Kidney epithelial cell (primary cell): ENCODE results near the gene PGAP1. TPM values are rescaled to one million over a fixed set of nuclear protein-coding genes. Genes with fewer than 3 reads are reported as not detected.

Source experiments
- DNase-seq: peaks from one replicate; pipeline ENCODE4 v3.0.0-alpha.2; 2010; ENCODE audit warnings: low read depth
- H3K27me3 ChIP-seq: 2 replicates; pipeline ENCODE4 v1.6.0; 2011; ENCODE audit warnings: low read length; ENCODE audit not compliant: control insufficient read depth, insufficient read depth
- H3K36me3 ChIP-seq: 2 replicates; pipeline ENCODE4 v1.5.1; 2011; ENCODE audit warnings: low read length; ENCODE audit not compliant: control insufficient read depth, insufficient read depth
- H3K4me3 ChIP-seq: 2 replicates; pipeline ENCODE4 v1.5.1; 2011; ENCODE audit warnings: low read depth, mild to moderate bottlenecking, control low read depth, low read length
- total RNA-seq: library from RNA; depleted of rRNA; stranded (reverse); fragments of >200 nt; gene quantifications from 2 replicates; pipeline ENCODE4 v1.2.3, GENCODE V29; 2015
- TF ChIP-seq, protein P1 (sequence below): IDR thresholded peaks from 2 replicates; pipeline ENCODE4 v1.5.1; 2011; ENCODE audit warnings: mild to moderate bottlenecking, moderate library complexity, low read length, control low read depth, inconsistent platforms; ENCODE audit not compliant: insufficient read depth, poor library complexity, severe bottlenecking

PGAP1 gene
- total RNA-seq, 1 donor from 2014 or later: 5.3 TPM

DNA sequence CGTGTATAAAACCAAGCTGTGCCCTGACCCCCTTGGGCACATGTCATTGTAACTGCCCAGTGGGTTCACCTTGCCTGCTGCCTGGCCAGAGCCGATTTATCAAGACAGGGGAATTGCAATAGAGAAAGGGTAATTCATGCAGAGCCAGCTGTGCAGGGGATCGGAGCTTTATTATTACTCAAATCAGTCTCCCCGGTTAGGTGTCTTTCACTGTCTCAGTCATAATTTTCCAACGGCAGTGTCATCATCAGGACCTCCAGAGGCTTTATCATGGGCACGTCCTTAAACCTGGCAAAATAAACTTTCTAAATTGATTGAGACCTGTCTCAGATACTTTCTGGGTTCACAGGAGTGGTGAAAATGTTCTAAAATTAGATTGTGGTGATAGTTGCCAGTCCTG lies 29.6 kb upstream of the PGAP1 start:
- TF ChIP-seq, protein P1, sequence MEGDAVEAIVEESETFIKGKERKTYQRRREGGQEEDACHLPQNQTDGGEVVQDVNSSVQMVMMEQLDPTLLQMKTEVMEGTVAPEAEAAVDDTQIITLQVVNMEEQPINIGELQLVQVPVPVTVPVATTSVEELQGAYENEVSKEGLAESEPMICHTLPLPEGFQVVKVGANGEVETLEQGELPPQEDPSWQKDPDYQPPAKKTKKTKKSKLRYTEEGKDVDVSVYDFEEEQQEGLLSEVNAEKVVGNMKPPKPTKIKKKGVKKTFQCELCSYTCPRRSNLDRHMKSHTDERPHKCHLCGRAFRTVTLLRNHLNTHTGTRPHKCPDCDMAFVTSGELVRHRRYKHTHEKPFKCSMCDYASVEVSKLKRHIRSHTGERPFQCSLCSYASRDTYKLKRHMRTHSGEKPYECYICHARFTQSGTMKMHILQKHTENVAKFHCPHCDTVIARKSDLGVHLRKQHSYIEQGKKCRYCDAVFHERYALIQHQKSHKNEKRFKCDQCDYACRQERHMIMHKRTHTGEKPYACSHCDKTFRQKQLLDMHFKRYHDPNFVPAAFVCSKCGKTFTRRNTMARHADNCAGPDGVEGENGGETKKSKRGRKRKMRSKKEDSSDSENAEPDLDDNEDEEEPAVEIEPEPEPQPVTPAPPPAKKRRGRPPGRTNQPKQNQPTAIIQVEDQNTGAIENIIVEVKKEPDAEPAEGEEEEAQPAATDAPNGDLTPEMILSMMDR: no peak
- no peak overlapping the region for H3K4me3 ChIP-seq

DNA sequence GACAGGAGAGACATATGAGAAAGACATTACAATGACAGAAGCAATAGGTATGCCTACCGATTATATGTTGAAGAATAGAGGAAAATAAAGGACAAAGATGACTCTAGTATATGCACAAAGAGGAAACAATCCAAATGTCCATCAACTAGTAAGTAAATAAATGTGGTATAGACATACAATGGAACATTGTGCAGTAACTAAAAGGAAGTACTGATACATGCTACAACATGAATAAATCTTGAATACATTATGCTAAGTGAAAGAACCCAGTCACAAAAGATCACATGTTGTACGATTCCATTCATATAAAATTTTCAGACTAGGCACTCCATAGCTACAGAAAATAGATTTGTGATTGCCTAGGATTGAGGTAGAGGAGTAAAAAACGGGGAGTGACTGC lies 28.5 kb upstream of the PGAP1 start:
- no peaks in the 10 kb centered on the region for H3K27me3 ChIP-seq
- TF ChIP-seq, protein P1: no peak
- no peaks in the 10 kb centered on the region for H3K36me3 ChIP-seq
- no peak overlapping the region for H3K4me3 ChIP-seq
- DNase-seq: no peak

More for the DNA sequence above, 29.6 kb upstream of the PGAP1 start:
- H3K27me3 ChIP-seq: no peaks in the 10 kb centered on the region
- no peak for DNase-seq
- H3K36me3 ChIP-seq: no peaks in the 10 kb centered on the region

DNA sequence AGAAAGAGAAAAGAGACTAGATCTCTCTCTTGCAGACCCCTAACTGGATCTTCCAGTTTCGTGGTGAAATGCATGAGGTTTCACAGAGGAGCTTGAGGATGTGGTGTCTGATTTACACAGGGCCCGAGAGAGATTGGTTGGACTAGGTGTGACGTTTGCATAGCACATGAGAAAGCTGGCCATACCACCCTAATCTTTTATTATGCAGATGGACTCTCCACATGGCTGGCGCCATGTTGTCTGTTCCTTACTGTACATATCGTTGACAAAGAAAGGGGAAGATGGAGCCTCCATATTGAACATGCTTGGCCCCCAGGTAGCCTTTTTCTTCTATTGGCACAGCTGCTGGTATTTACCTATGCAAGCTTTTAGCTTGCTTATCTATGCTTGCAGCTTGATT lies 27.5 kb upstream of the PGAP1 start:
- Histone ChIP-seq H3K4me3 (no peak overlapping the region), H3K27me3 (no peaks in the 10 kb centered on the region), H3K36me3 (no peaks in the 10 kb centered on the region)
- TF ChIP-seq, protein P1: no peak
- DNase-seq: no peak

DNA sequence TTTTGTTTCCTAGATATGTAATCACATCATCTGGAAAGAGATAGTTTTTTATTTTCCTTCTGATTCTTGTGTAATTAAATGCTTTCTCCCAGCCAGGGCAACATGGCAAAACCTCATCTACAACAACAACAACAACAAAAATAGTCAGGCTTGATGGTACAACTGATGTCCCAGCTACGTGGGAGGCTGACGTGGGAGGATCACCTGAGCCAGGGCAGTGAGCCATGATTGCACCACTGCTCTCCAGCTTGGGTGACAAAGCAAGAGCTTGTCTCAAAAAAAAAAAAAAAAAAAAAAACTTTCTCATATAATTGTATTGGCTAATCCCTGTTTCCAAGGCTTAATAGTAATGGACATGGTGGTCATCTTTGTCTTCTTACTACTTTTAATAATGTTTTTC lies 26.4 kb upstream of the PGAP1 start:
- DNase-seq: no peak
- Histone ChIP-seq H3K36me3 (no peaks in the 10 kb centered on the region), H3K27me3 (no peaks in the 10 kb centered on the region), H3K4me3 (no peak overlapping the region)
- TF ChIP-seq, protein P1: no peak

DNA sequence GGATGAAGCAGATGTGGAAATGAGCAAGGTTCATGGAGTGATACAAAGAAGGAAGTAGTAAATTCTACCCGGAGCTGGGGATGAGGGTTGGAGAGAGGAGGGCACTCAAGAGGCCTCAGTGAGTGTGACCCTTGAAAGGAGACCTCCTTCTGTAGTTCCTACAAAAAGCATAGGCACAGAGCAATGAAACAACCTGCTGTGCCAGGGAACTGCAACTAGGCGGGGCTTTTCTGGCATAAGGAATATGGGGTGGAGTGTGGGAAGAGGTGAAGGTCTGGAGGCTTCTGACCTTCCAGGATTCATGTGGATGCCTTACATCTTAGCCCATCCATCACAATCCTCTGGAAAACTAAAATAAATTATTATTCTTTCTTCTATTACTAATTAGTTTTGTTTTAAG lies 25.5 kb upstream of the PGAP1 start:
- no peaks in the 10 kb centered on the region for H3K36me3 ChIP-seq
- H3K27me3 ChIP-seq: no peaks in the 10 kb centered on the region
- no peak overlapping the region for H3K4me3 ChIP-seq
- TF ChIP-seq, protein P1: no peak
- no peak for DNase-seq

DNA sequence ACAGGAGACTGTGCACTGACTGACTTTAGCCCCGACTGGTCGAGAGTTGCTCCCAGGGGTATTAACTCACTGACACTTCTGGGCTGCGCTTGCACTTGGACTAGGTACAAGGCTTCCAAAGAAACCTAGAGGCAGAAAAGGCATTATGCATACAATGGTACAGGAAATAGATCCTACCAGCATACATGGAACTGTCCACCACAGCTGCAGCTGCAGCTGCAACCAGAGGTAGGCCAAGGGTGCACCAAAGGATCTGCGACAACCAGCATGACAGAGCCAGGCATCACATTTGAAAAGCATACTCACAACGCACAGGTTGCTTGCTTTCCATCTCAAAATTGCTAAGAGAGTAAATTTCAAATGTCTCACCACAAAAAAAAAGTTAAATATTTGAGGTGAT lies 22.6 kb upstream of the PGAP1 start:
- Histone ChIP-seq H3K4me3 (no peak overlapping the region), H3K36me3 (no peaks in the 10 kb centered on the region), H3K27me3 (no peaks in the 10 kb centered on the region)
- no peak for DNase-seq
- TF ChIP-seq, protein P1: no peak
